Astrocyte of the spinal cord (primary cell): ENCODE results near the gene CTCF.

Source experiments
- DNase-seq: peaks from one replicate; pipeline ENCODE4 v3.0.0; 2011; ENCODE audit warnings: low read depth, low spot score
- H3K4me3 ChIP-seq: 2 replicates; pipeline ENCODE4 v1.5.1; 2011; ENCODE audit warnings: low read depth, mild to moderate bottlenecking, low read length, moderate library complexity
- CTCF ChIP-seq: IDR thresholded peaks from 2 replicates; pipeline ENCODE4 v1.5.1; 2012; ENCODE audit warnings: low read depth, mild to moderate bottlenecking, low read length, inconsistent platforms
- in situ Hi-C: cut with HindIII; loops from 2 replicates; pipeline ENCODE4 v1.10.0; 2017; ENCODE audit warnings: low sequenced_read_pairs

CTCF gene

GRCh38 chr16:67648764-67649407 is 86.6 kb downstream of the CTCF start:
- TF ChIP-seq CTCF: no peak
- in situ Hi-C loops: no loop called here
- H3K4me3 ChIP-seq: no peak overlapping the region
- DNase-seq: no peak

- no peak for TF ChIP-seq CTCF
These were observed 87.2 kb downstream of the CTCF start for GRCh38 chr16:67649494-67649931.

GRCh38 chr16:67650023-67650422 is 87.7 kb downstream of the CTCF start:
- H3K4me3 ChIP-seq: no peak overlapping the region
- DNase-seq: no peak
- in situ Hi-C loops: no loop called here
- TF ChIP-seq CTCF: no peak

More at GRCh38 chr16:67649494-67649931, 87.2 kb downstream of the CTCF start:
- no peak overlapping the region for H3K4me3 ChIP-seq
- in situ Hi-C loops: no loop called here
- no peak for DNase-seq

GRCh38 chr16:67651039-67651438 is 88.7 kb downstream of the CTCF start:
- H3K4me3 ChIP-seq: no peak overlapping the region
- TF ChIP-seq CTCF: no peak
- in situ Hi-C loops: no loop called here
- no peak for DNase-seq

- no peak overlapping the region for H3K4me3 ChIP-seq
- in situ Hi-C loops: no loop called here
- no peak for DNase-seq
- no peak for TF ChIP-seq CTCF
These were observed 89.5 kb downstream of the CTCF start for GRCh38 chr16:67651847-67652246.

GRCh38 chr16:67652578-67653127 is 90.3 kb downstream of the CTCF start:
- DNase-seq: no peak
- in situ Hi-C loops: no loop called here
- TF ChIP-seq CTCF: no peak
- peak overlapping the region; percentile 48 for H3K4me3 ChIP-seq
